ENCODE measurements around the gene C1orf35.

C1orf35 gene

DNA sequence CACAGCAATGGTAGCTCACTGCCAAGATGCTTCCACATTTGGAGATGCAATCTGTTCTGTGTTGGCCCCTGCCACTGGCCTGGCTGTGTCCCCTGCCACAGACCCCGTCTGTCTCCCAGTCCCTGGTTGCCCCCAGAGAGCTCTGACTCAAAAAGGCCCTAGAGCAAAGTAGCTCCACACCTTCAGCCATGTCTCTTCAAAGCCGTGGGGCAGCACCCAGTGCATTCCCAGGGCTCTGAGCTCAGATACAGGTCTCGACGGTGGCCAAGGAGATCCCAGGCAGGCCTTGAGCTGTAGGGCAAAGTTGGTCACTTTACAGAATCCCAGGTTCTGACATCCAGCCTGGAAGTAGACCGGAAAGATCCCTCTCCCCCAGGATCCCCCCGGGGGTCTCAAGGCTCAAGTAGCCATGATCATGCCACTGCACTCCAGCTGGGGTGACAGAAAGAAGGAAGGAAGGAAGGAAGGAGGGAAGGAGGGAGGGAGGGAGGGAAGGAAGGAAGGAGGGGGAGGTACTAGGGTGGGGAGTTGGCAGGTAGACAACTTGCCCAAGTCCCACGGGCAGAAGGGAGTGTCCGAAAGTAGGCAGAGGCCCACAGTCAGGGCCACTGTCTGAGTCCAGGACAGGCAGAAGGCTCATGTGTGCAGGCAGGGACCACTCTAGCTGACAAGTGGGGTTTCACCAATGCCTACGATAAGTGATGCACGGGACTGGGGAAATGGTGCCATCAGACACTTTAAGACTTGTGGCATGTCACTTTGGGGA, 25.4 kb downstream of the C1orf35 start:
- DNase-seq: no peak

DNA sequence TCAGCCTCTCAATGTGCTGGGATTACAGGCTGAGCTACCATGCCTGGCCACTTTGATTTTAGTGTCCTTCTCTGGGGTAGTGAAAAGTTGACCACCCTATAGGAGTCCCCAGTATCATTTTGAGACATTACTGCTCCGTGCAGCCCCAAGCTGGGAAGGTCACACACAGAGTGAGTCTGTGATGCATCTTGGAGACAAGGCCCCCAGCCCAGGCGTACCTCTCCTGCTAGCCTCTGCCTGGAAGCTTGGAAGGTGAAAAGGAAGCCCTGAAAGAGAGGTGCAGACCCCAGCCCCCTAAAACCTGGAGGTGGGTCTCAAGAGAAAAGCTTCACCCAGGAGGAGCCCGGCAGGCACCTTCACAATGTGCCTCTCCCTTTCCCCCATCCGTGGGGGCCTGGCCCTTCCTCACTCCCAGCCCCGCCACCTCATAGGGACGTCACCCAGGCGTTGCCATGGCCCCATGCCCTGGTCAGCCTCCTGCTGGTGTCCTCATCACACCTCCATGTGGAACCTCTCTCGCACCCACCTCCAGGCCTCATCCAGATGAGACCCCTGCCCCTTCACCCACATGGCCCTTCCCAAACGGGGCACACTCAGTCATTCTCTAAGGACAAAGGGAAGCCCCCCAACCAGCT, 26.2 kb downstream of the C1orf35 start:
- no peak for DNase-seq

DNA sequence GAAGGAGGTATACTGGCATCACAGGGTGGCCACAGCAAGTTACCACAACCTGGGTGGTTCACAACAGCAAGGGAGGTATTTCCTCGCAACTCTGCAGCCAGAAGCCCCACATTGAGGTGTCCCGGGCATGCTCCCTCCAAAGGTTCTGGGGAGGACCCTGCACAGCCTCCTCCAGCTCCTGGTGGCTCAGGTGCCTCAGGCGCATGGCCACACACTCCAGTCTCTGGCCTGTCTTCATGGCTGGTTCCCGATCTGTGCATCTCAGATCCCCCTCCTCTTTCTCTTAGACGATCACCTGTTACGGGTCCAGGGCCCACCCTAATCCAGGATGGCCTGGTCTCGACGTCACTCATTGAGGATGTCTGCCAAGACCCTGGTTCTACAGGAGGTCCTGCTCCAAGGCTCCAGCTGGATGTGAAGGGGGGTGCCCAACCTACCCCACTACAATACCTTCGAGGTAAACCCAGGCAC, 27.3 kb downstream of the C1orf35 start:
- no peak for DNase-seq

DNA sequence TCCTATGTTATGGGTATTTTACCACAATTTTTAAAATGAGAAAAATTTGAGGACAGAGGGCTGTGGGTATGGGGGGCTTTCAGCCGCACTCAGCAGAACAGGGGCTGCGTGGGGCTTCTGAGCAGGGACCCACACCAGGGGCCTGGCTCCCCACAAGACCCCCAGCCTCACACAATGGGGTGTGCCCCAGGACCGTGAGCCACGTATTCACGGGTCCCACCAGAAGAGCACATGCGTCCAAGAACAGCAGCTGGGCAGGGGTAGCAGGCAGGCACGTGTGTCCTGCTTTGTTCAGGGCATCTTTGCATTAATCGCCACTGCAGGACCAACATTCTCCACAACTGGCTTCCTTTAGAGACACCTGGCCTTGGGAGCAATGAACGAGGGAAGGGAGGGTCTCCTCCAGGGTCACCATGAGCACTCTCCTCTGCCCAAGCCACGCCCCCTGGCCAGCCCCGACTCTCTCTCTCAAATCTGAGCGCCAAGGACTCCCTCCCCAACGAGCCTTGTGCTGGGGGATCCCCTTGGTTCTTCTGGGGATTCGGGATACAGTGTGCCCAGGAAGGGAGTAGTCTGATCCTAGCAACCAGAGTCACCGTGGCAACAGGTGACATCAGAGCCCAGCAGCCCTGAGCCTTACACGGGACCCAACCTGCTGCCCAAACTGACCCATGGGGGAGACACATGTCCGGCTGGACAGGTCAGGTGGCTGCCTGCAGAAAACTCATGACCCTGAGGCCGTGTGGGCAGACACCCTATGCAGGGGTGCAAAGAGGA, 28.0 kb downstream of the C1orf35 start:
- no peak for DNase-seq

DNA sequence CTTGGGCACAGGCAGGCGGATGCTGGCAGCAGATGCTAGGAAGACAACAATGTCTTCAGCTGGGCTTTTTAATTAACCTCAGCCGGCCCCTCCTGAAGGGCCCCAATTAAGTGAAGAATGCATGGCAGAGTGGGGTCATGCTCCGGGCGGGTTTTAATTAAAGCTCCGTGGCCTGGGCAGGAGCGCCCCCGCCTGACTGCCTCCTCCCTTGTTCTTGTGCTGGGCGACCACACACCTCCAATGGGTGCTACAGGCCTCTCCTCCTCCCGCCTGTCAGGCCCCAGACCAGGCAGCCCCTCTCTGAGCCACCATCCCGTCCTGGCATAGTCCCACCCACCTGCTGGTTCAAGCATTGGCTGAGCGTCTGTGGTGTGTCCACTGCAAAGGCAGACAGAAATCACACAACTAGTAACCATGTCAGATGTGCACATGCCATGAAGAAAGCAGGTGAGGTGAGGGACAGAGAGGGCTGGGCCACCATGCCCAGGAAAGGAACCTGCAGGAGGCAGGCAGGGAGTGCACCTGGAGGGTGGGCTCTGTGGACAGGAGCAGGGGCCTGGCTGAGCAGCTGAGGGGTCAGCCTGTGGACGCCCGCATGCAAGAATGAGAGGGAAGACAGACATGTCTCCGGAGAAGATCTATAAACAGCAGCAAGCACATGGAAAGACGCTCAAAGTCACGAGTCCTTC, 29.1 kb downstream of the C1orf35 start:
- DNase-seq: no peak

DNA sequence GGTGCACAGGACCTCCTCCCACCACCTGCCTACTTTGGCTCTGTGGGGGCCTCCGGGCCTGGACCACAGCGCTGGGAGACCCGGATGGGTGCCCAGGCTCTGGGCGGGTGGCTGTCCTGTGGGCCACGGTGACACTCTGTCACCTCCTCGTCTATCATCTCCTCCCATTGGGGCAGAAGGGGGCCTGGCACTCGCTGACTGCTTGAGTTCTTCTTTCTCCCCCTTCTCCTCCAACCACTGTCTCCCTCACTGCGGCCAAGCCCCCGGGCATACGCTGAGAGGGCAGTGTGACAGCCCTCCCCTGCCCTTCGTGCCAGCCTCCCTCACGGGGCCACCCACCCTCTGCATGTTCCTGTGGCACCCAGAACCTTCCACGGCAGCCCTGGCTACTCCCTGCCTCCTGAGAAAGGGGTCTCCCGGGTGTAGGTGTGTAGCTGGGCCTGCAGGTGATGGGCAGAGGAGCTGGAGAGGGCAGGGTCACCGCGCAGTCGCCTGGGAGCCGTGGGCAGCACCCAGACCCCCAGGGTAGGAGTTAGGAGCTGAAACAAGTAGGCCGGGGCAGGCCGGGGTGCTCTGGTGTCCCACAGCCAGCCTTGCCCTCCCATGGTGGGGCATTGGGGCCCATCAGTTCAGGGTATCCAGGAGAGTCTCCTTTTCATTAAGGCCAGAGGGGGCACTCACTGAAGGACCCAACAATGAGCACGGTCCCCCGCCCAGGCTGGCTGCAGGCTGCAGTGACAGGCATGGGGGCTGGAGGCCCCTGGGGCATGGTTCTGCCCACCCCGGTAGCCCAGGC, 29.9 kb downstream of the C1orf35 start:
- DNase-seq: no peak

DNA sequence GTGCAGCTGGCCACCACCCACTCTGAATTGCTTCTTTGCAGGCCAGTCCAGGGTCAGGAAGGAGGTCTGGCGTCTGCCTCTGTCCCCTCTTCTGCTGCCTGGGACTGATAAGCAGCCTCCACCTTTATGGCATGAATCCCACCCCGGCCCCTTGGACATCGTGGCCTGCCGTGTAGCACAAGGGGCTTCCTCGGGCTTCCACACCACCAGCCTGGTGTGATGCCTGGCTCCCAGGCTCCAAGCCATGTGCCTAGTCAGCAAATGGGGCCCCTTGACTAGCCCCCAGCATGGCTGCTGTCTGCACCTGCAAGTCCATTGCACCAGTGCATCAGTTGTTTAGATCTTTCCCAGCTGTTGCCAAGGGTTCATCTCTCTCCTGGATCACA, 30.5 kb downstream of the C1orf35 start:
- DNase-seq: no peak

DNA sequence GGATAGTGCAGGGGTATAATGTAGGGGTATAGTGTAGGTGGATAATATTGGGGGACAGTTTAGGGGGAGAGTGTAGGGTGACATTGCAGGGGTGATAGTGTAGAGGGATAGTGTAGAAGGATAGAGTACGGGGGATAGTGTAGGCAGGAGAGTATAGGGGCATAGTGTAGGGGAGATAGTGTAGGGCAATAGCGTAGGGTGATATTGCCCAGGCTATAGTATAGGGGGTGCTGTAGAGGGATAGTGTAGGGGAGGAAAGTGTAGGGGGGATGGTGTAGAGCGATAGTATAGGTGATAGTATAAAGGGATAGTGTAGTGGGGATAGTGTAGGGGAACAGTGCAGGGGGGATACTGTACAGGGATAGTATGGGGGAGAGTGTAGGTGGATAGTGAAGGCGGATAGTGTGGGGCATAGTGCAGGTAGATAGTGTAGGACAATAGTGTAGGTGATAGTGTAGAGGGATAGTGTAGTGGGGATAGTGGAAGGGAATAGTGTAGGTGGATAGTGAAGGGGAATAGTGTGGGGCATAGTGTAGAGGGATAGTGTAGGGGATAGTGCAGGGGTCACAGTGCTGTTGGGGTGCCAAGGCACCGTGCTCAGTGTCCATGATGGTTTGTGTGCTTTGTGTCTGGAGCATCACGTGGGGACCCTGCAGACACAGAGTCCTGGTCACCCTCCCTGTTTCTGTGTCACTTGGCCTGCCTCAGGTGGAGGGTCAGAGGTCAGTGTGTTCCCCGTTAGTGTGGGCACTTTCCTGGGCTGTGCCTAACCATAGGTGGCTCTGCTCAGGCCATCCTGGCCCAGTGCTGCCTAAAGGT, 31.1 kb downstream of the C1orf35 start:
- DNase-seq: no peak

DNA sequence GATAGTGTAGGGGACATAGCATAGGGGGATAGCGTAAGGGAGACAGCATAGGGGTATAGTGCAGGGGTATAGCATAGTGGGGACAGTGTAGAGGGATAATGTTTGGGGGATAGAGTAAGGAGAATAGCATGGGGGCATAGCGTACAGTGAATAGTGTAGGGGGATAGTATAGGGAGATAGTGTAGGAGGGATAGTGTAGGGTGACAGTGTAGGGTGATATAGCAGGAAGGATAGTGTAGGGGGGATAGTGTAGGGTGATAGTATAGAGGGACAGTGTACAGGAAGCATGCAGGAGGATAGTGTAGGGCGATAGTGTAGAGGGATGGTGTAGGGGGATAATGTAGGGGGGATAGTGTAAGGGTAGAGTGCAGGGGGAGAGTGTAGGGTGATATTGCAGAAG, 32.3 kb downstream of the C1orf35 start:
- no peak for DNase-seq

DNA sequence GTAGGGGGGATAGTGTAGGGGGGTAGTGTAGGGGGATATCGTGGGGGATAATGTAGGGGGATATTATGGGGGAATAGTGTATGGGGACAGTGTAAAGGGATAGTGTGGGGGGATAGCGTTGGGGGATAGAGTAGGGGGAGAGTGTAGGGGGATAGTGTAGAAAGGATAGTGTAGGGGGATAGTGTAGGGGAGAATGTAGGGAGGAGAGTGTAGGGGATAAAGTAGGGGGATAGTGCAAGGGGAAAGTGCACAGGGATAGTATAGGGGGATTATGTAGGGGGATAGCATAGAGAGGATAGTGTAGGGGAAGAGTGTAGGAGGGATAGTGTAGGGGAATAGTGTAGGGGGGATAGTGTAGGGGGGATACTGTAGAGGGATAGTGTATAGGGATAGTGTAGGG, 33.0 kb downstream of the C1orf35 start:
- no peak for DNase-seq

DNA sequence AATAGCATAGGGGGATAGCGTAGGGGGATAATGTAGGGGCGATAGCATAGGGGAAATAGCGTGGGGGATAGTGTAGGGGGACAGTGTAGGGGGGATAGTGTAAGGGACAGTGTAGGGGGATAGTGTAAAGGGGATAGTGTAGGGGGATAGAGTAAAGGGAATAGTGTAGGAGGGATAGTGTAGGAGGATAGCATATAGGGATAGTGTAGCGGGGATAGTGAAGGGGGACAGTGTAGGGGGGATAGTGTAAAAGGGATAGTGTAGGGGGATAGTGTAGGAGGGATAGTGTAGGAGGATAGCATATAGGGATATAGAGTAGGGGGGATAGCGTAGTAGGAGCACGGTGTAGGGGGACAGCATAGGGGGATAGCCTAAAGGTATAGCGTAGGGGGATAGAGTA, 34.8 kb downstream of the C1orf35 start:
- DNase-seq: no peak

DNA sequence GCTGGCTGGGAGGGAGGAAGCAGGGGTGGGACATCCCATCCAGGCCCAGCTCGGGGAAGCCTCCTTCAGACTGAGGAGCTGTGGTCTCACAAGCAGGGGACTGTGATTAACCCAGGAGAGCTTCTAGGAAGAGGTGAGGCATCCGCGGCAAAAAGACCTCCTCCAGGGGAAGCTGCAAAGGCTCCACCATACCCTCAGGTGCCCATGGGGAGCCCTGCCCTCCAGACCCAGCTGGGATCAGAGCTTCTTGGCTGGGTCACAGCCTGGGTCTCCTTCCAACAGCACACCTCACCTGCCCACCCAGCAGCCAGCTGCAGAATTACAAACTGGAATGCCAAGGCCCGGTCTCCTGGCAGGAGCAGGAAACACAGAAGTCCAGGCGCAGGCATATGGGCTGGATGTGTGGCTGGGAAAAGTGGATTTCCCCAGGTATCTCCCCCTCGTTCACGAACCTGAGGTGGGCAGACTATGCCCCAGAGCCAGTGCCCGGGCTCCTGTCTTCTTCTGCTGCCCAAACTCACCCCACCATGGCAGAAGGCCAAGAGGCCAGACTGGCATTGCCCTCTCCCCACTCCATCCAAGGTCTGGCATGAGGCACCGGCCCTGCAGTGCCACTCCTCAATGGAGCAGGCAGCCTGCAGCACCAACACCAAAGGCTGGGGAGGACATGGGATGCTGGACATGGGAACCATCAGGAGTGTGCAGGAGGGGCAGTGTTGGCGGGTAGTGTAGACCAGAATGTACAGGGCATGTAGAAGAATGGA, 36.1 kb downstream of the C1orf35 start:
- no peak for DNase-seq

DNA sequence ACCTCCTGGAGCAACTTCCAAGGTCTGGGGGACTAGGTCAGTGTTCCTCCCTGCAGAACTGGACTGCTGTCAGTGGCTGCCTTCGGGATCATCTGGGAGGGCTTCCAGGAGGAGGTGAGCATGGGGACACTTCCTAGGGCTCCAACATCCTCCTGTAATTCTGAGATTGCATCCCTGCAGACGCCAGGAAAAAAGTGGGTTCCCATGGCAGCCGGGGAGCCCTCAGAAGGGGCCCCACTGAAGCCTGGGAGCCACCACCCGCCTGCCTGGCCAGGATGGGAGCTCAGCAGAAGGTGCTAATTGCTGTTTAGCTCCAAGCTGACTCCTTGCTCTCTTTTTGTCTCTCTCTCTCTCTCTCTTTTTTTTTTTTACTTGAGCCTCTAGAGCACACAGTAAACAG, 36.7 kb downstream of the C1orf35 start:
- no peak for DNase-seq

DNA sequence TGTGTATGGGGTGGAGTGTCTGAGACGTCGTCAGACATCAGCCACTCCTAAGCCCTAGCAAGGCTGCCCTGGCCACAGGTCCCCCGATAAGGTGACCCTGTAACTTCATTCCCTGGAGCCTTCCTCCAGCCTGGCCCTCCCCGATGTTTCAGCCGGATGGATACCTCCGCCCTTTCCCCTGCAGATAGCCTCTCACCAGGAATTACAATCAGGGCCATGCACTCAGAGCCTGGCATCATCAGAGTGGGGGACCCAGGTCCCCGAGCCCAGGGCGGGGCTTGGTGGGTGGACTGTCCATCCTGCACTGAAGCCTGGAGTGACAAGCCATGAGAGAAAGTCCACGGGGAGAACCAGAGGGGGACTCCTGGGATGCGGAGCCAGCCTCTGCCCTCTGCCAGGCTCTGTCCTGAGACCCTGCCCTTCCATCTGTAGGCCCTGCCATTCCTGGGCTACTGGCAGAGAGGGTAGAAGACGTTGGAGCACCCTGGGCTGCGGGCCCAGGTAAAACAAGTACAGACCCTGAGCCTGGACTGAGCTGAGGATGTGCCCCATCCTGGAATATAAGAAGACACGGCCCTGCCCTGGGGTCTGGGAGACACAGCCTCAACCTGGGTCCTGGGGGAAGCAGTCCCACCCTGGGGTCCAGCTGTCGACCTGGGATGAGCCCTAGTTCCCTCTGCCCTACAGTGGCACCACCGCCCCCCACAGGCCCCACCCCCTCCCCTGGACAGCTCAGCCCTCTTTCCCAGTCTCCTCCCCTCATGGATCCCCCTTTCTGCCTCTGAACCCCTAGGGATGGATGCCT, 37.4 kb downstream of the C1orf35 start:
- no peak for DNase-seq

DNA sequence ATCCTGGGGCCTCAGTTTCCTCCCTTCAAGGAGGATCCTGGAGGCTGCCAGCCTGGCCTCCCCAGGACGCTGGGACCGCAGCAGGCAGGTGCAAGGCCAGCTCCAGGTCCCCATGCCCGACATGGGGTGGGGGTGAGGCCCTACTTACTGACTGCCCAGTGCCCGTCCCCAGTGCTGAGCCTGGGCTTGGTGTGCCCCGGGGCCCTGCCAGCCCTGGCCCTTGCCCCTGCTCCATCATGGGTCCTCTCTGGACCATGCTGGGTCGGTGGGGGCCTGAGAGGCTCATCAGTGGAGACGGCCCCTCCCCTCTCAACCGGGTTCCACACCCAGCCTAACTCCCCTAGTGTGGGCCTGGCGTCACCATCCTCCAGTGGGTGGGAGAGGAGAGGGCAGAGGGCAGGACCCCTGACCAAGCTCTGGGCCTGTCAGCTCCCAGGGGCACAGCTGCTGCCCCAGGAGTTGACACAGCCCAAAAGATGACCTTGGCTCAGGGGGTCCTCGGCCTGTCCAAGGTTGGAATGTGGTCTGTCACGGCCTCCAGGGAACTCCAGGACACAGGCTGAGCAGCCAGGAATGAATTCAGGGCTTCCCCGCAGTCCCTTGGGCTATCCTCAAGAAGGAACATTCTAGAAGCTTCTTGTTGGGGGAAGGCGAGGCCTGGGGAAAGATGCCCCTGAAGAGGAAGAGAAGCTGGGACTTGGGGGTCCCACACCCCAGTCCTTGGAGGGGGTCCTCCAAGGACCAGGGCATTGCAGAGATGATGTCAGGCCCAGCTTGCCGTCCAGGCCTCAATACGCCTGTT, 38.2 kb downstream of the C1orf35 start:
- DNase-seq: no peak

DNA sequence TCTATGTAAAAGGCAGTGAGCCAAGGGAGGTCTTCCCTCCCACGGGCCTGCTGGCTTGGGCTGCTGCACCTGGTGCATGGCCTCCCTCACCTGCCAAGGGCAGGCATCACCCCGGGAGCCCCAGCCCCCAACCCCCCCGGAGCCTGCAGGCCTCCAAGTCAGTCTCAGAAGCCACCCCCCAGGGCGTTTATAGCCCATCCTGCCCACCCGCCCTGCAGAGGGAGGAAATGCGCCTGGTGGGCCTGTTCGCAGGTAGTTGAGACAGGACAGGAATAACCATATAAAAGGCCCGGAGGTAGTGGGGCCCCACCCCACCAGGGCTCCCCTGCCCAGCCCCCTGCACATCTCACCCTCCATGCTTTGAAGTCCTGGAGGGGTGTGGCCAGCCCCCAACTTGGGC, 38.8 kb downstream of the C1orf35 start:
- no peak for DNase-seq

DNA sequence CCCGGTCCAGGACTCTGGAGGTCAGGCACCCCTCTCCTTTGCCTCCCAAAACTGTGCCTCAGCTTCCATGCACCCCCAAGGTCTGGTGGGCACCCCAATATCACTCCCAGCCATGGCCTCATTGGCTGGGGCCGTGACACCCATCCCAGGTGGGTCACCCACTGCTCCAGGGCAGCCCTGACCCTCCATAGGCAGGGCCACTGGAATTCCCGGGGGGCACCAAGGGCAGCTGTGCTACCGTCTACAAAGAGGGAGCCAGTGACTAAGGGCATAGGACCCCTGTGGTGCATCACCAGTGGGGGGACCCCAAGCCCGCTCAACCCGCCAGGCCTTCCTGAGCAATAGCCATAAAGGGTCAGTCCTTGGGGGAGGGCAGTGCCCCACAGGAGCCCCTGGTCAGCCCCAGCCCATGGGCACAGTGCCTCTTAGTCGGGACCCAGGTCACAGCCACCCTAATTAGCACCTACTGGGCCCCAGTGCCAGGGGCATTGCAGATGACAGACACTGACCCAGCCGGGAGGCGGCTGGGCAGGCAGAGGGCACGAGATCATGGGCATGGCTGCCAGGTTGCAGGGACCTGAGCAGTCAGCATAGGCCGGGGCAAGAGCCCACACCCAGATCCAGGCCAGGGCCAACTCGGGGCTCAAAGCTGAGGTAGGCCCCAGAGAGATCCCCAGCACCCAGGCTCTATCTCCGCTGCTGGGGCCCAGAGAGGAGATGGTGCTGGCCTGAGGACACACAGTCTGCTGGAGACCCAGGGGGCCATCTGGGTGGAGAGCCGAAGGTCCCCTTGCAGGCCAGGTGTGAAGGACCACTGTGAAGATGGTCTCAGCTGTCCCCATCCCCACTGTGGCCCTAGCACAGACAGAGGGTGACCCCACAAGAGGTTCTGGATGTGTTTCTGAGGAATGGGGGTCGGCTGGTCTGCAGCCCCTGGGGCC, 39.6 kb downstream of the C1orf35 start:
- no peak for DNase-seq

DNA sequence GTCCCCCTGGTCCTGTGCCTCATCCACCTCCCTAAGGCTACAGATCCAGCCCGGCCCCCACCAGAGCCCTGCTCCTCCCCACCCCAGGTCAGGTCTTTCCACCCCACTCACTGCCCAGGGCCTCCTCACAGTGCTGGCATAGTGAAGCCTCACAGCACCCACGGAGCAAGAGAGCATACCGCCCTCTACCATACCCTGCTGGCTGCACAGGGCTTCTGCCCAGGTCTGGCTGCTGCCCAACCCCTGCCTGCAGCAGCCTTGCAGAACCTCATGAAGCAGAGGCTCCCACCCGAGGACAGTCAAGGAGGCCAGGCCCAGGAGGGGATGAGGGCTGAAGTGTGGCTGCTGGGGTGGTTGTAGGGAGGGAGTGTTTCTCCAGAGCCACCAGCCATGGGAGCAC, 40.3 kb downstream of the C1orf35 start:
- DNase-seq: no peak

All from DMS153 (cell line).